Measurements from ENCODE around the gene ACSF3.

The ACSF3 gene

GRCh38 chr16:89200850-89201411, 107.3 kb downstream of the ACSF3 start (continued):
- TF ChIP-seq ZNF280C (tag by site-specific recombination; IDR thresholded peaks at IDR 0.05), result no peak
- TF ChIP-seq WT1 (tag by site-specific recombination; IDR thresholded peaks at IDR 0.05), result no peak
- no peak for TF ChIP-seq ZNF423 (tag by site-specific recombination; IDR thresholded peaks at IDR 0.05)
- TF ChIP-seq ZNF366 (tag by site-specific recombination; conservative IDR thresholded peaks at IDR 0.05), result no peak
- TF ChIP-seq ZNF341 (tag by site-specific recombination; IDR thresholded peaks at IDR 0.05; ENCODE audit: low read depth), result no peak

- TF ChIP-seq ZIC2 (tag by site-specific recombination; IDR thresholded peaks at IDR 0.05), result peak; percentile 50
- no peak for TF ChIP-seq ZNF24 (tag by site-specific recombination; IDR thresholded peaks at IDR 0.05)
- 0 out of 2 replicates have a peak, but pooled peaks have one; percentile 11 for TF ChIP-seq KLF1 (tag by site-specific recombination; IDR thresholded peaks at IDR 0.05)
- TF ChIP-seq ZNF610 (tag by site-specific recombination; IDR thresholded peaks at IDR 0.05; ENCODE audit: borderline replicate concordance), result no peak
- no peak for TF ChIP-seq ZFHX2 (tag by site-specific recombination; conservative IDR thresholded peaks at IDR 0.05)
- no peak for TF ChIP-seq ZNF311 (tag by site-specific recombination; IDR thresholded peaks at IDR 0.05; ENCODE audit: borderline replicate concordance)
- TF ChIP-seq ZNF571 (tag by site-specific recombination; IDR thresholded peaks at IDR 0.05), result no peak
- peak; percentile 39 for TF ChIP-seq ZBTB26 (tag by site-specific recombination; optimal IDR thresholded peaks at IDR 0.05)
- 0 out of 2 replicates have a peak, but pooled peaks have one; percentile 25 for TF ChIP-seq ZNF660 (tag by site-specific recombination; IDR thresholded peaks at IDR 0.05)
- TF ChIP-seq PRDM4 (tag by site-specific recombination; IDR thresholded peaks at IDR 0.05), result peak; percentile 86
- no peak for TF ChIP-seq ZEB2 (tag by site-specific recombination; IDR thresholded peaks at IDR 0.05)
- TF ChIP-seq KLF9 (tag by site-specific recombination; IDR thresholded peaks at IDR 0.05; ENCODE audit: low read depth), result peak; percentile 46; the same call in 1 of the 2 replicates
- TF ChIP-seq SP2 (tag by site-specific recombination; IDR thresholded peaks at IDR 0.05), result peak; percentile 35
- peak; percentile 44 for TF ChIP-seq SP3 (tag by site-specific recombination; IDR thresholded peaks at IDR 0.05)
- Histone ChIP-seq H3K4me3 (ENCODE audit: low read depth, low read length) (peak overlapping the region; percentile 33), H3K27ac (ENCODE audit: extremely low read depth, low read depth, low read length) (no peak overlapping the region), H3K9me3 (ENCODE audit: control insufficient read depth, insufficient read depth, low read depth, low read length) (no peaks in the 10 kb centered on the region), H3K4me1 (ENCODE audit: control insufficient read depth, insufficient read depth, low read length) (no peaks in the 10 kb centered on the region), H3K36me3 (ENCODE audit: control insufficient read depth in 2 of 2, insufficient read depth in 1 of 2, low read length in 2 of 2) (no peaks in the 10 kb centered on the region)
- ChIA-PET POLR2A (interaction anchor here (0.6 to 1.0 kb wide), 2 partner anchors 9 to 16 kb away, joined by 4 to 6 read pairs; partner anchors contain the start of gene ZNF778), CTCF (interaction anchor here (0.7 kb wide), 1 partner anchor 15 kb away, joined by 5 read pairs; the partner anchor contains the start of gene ZNF778)
Observed at GRCh38 chr16:89201439-89202377, 108.1 kb downstream of the ACSF3 start.
